Erythroblast (primary cell): ENCODE results near the gene BCDIN3D.

ENCODE experiments used
- GATA1 ChIP-seq: IDR thresholded peaks from 2 replicates; pipeline ENCODE4 v1.6.1; 2011; ENCODE audit warnings: low read depth, mild to moderate bottlenecking, control low read depth, low read length, moderate library complexity
- POLR2A ChIP-seq: IDR thresholded peaks from 2 replicates; pipeline ENCODE4 v1.6.1; 2011; ENCODE audit warnings: mild to moderate bottlenecking, low read length

- TF ChIP-seq POLR2A, result no peak
- TF ChIP-seq GATA1, result no peak
Observed at GRCh38 chr12:49813131-49813530, 29.8 kb downstream of the BCDIN3D start.
